Thyroid gland (tissue), 4 donors: ENCODE data around the gene OVAAL.

Experiments
- POLR2A ChIP-seq, 2 donors: fragments of 450-650 bp; IDR thresholded peaks; one replicate each; pipeline ENCODE4 v1.6.1; 2017; ENCODE audit warnings: antibody characterized with exemption in 2 of 2, mild to moderate bottlenecking in 2 of 2, moderate library complexity in 1 of 2
- TF ChIP-seq, protein P1 (sequence below), 6 experiments: fragments of 200-600 bp in 3 of 6; fragments of 450-650 bp in 3 of 6; sonication (generic) in 3 of 6; IDR thresholded peaks; one replicate each; pipeline ENCODE4 v1.5.1; 2016 to 2019; ENCODE audit warnings: antibody characterized with exemption in 6 of 6, mild to moderate bottlenecking in 2 of 6, inconsistent platforms in 1 of 6, moderate library complexity in 1 of 6

DNA sequence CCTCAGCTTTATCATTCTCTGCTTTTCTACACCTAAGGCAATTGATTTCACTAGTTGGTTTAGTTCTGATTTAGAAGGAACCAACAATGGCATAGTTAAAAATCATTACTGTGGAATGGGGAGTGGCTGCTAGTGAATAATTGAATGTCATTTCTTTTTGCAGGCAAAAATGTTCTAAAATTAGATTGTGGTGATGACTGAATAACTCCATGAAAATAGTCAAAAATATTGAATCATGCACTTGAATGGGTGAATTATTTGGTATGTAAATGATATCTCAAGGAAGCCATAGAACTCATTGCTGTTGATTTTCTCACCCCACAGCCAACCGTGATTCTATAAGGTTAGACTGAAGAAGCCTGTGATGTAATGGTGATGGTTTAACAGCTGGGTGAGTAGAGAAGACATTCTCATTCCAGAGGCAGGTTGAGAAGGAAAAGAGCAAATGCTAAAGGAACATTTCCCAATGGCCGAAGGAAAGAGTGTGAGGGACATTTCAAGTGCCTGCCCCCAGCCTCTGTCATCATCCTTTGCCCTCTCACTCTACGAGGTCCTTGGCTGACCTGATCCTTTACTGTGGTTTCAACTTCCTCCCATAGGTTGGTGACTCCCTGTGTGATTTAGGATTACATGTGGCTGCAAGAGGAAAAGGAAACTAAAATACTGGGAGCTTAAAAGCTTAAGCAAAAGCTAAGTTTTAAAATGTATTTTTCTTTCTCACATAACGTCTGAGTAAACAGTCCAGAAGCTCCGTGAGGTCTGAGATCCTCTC lies 12.5 kb downstream of the OVAAL start:
- TF ChIP-seq POLR2A (IDR thresholded peaks at IDR 0.05) = no peak
- TF ChIP-seq, protein P1, sequence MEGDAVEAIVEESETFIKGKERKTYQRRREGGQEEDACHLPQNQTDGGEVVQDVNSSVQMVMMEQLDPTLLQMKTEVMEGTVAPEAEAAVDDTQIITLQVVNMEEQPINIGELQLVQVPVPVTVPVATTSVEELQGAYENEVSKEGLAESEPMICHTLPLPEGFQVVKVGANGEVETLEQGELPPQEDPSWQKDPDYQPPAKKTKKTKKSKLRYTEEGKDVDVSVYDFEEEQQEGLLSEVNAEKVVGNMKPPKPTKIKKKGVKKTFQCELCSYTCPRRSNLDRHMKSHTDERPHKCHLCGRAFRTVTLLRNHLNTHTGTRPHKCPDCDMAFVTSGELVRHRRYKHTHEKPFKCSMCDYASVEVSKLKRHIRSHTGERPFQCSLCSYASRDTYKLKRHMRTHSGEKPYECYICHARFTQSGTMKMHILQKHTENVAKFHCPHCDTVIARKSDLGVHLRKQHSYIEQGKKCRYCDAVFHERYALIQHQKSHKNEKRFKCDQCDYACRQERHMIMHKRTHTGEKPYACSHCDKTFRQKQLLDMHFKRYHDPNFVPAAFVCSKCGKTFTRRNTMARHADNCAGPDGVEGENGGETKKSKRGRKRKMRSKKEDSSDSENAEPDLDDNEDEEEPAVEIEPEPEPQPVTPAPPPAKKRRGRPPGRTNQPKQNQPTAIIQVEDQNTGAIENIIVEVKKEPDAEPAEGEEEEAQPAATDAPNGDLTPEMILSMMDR (IDR thresholded peaks at IDR 0.05) = no peak
